Liver (tissue), 9 donors: ENCODE measurements around the gene EDNRA. TPM values are rescaled to one million over a fixed set of nuclear protein-coding genes. Genes with fewer than 3 reads are reported as not detected.
A peak's percentile ranks its signal among the peaks of the same experiment; 100 is the strongest.

Experiments
- DNase-seq: peaks from one replicate; pipeline ENCODE4 v3.0.0-alpha.2; 2017; ENCODE audit warnings: low spot score
- H3K27ac ChIP-seq, 2 donors: one replicate each; pipeline ENCODE4 v1.7.0; 2013; ENCODE audit warnings: inconsistent platforms in 2 of 2, low read length in 2 of 2, control low read depth in 1 of 2, low read depth in 1 of 2, mild to moderate bottlenecking in 1 of 2
- H3K27me3 ChIP-seq, 4 donors: one replicate each; pipeline versions ENCODE4 v1.6.1 to v1.7.0; 2013; ENCODE audit warnings: low read length in 3 of 4, inconsistent platforms in 1 of 4, mild to moderate bottlenecking in 1 of 4, moderate library complexity in 1 of 4; ENCODE audit not compliant: control insufficient read depth in 4 of 4, insufficient read depth in 4 of 4
- H3K36me3 ChIP-seq, 4 donors: one replicate each; pipeline versions ENCODE4 v1.6.1 to v1.7.0; 2013; ENCODE audit warnings: low read length in 3 of 4, mild to moderate bottlenecking in 3 of 4, low read depth in 1 of 4, moderate library complexity in 1 of 4; ENCODE audit not compliant: control insufficient read depth in 4 of 4, insufficient read depth in 3 of 4
- H3K4me1 ChIP-seq, 4 donors: one replicate each; pipeline versions ENCODE4 v1.6.1 to v1.7.0; 2013; ENCODE audit warnings: low read length in 3 of 4, mild to moderate bottlenecking in 3 of 4, moderate library complexity in 1 of 4; ENCODE audit not compliant: control insufficient read depth in 4 of 4, insufficient read depth in 4 of 4
- H3K4me3 ChIP-seq, 3 donors: one replicate each; pipeline versions ENCODE4 v1.6.1 to v1.7.0; 2013; ENCODE audit warnings: low read length in 3 of 3, control low read depth in 1 of 3, low read depth in 1 of 3, mild to moderate bottlenecking in 1 of 3
- H3K9ac ChIP-seq, 2 donors: one replicate each; pipeline ENCODE4 v1.7.0; 2013; ENCODE audit warnings: low read length in 2 of 2, mild to moderate bottlenecking in 2 of 2, moderate library complexity in 2 of 2, control low read depth in 1 of 2, low read depth in 1 of 2
- H3K9me3 ChIP-seq, 4 donors: one replicate each; pipeline versions ENCODE4 v1.6.1 to v1.7.0; 2013; ENCODE audit warnings: low read length in 3 of 4; ENCODE audit not compliant: control insufficient read depth in 4 of 4
- ATF3 ChIP-seq: IDR thresholded peaks from 2 replicates; pipeline ENCODE4 v1.6.1; 2016; ENCODE audit warnings: antibody characterized with exemption
- CTCF ChIP-seq: fragments of 150-350 bp; IDR thresholded peaks from 2 replicates; pipeline ENCODE4 v1.5.1; 2017; ENCODE audit warnings: improper control_type of control experiment, low read depth, low read length; ENCODE audit not compliant: missing input control
- FOXA1 ChIP-seq: IDR thresholded peaks from 2 replicates; pipeline ENCODE4 v1.6.1; 2016; ENCODE audit warnings: antibody characterized with exemption
- FOXA2 ChIP-seq: IDR thresholded peaks from 2 replicates; pipeline ENCODE4 v1.6.1; 2016; ENCODE audit warnings: antibody characterized with exemption
- GABPA ChIP-seq, 2 donors: IDR thresholded peaks in 1 of 2; conservative IDR thresholded peaks in 1 of 2; 2 replicates each; pipeline ENCODE4 v1.6.1; 2016; ENCODE audit warnings: antibody characterized with exemption in 2 of 2, mild to moderate bottlenecking in 1 of 2, moderate library complexity in 1 of 2
- HNF4A ChIP-seq, 2 donors: conservative IDR thresholded peaks; 2 replicates each; pipeline ENCODE4 v1.6.1; 2016; ENCODE audit warnings: antibody characterized with exemption in 2 of 2, mild to moderate bottlenecking in 2 of 2
- HNF4G ChIP-seq: IDR thresholded peaks from 2 replicates; pipeline ENCODE4 v1.6.1; 2016; ENCODE audit warnings: antibody characterized with exemption
- JUND ChIP-seq, 2 donors: IDR thresholded peaks; 2 replicates each; pipeline ENCODE4 v1.6.1; 2016; ENCODE audit warnings: antibody characterized with exemption in 2 of 2
- MAX ChIP-seq: IDR thresholded peaks from 2 replicates; pipeline ENCODE4 v1.6.1; 2016; ENCODE audit warnings: antibody characterized with exemption
- NR2F2 ChIP-seq: IDR thresholded peaks from 2 replicates; pipeline ENCODE4 v1.6.1; 2016; ENCODE audit warnings: antibody characterized with exemption
- RAD21 ChIP-seq, 2 donors: IDR thresholded peaks; 2 replicates each; pipeline ENCODE4 v1.6.1; 2016; ENCODE audit warnings: antibody characterized with exemption in 2 of 2, mild to moderate bottlenecking in 2 of 2
- REST ChIP-seq: IDR thresholded peaks from 2 replicates; pipeline ENCODE4 v1.6.1; 2016; ENCODE audit warnings: antibody characterized with exemption, mild to moderate bottlenecking
- RXRA ChIP-seq, 2 donors: IDR thresholded peaks; 2 replicates each; pipeline ENCODE4 v1.6.1; 2017 to 2018; ENCODE audit warnings: antibody characterized with exemption in 2 of 2, mild to moderate bottlenecking in 1 of 2
- SP1 ChIP-seq: IDR thresholded peaks from 2 replicates; pipeline ENCODE4 v1.6.1; 2018; ENCODE audit warnings: antibody characterized with exemption, mild to moderate bottlenecking
- TAF1 ChIP-seq: conservative IDR thresholded peaks from 2 replicates; pipeline ENCODE4 v1.6.1; 2016; ENCODE audit warnings: antibody characterized with exemption, mild to moderate bottlenecking
- YY1 ChIP-seq: IDR thresholded peaks from 2 replicates; pipeline ENCODE4 v1.6.1; 2016; ENCODE audit warnings: antibody characterized with exemption, mild to moderate bottlenecking
- ZBTB33 ChIP-seq: IDR thresholded peaks from 2 replicates; pipeline ENCODE4 v1.6.1; 2016; ENCODE audit warnings: antibody characterized with exemption
- WGBS: extraction: QIAGEN DNeasy Blood & Tissue Kit; methylation state at CpG from one replicate; pipeline ENCODE4 v1.1.7; 2013; 5-methylcytosine and 5-hydroxymethylcytosine counted together
- polyA plus RNA-seq, 2 donors: library from polyadenylated mRNA; stranded (reverse) in 1 of 2; unstranded in 1 of 2; fragments of 200-250 nt in 1 of 2; fragments of >200 nt in 1 of 2; fragmentation: Nextera tagmentation in 1 of 2; extraction: Ambion mirVana in 1 of 2; gene quantifications; one replicate each; pipeline versions ENCODE4 v1.2.1 to v1.2.3, GENCODE V29; 2013 to 2015
- total RNA-seq, 2 donors: library from RNA; depleted of rRNA; stranded (reverse); fragments of >200 nt; gene quantifications; one replicate each; pipeline ENCODE4 v1.2.3, GENCODE V29; 2014
- donor health status: healthy.
- donor health status: healthy.
- donor health status: healthy.
- donor health status: healthy.
- donor health status: healthy.

EDNRA gene
- total and polyA plus RNA-seq, 4 donors: 0.71 to 6.0 (median 1.1) TPM

GRCh38 chr4:147492306-147492705 lies 11.4 kb downstream of the EDNRA start:
- Histone ChIP-seq H3K36me3 (no peaks in the 10 kb centered on the region), H3K4me1 (no peaks in the 10 kb centered on the region), H3K27me3 (no peaks in the 10 kb centered on the region), H3K4me3 (no peak overlapping the region), H3K27ac (peak overlapping the region in 1 of 2 donors; percentile 26), H3K9ac (no peak overlapping the region), H3K9me3 (no peaks in the 10 kb centered on the region)
- no peak for TF ChIP-seq ZBTB33
- TF ChIP-seq TAF1: no peak
- no peak for TF ChIP-seq YY1
- TF ChIP-seq MAX: no peak
- no peak for TF ChIP-seq RAD21 (IDR thresholded peaks at IDR 0.05)
- TF ChIP-seq GABPA (IDR thresholded peaks at IDR 0.05 in 1 of 2, conservative IDR thresholded peaks at IDR 0.05 in 1 of 2): no peak
- no peak for TF ChIP-seq REST
- TF ChIP-seq FOXA1: no peak
- TF ChIP-seq HNF4A (conservative IDR thresholded peaks at IDR 0.05): no peak
- TF ChIP-seq HNF4G: no peak
- TF ChIP-seq RXRA (IDR thresholded peaks at IDR 0.05): no peak
- no peak for TF ChIP-seq ATF3
- no peak for TF ChIP-seq SP1
- no peak for TF ChIP-seq FOXA2
- TF ChIP-seq NR2F2: no peak
- 56% methylated on average over 2 of the region's 2 CpGs for WGBS
- DNase-seq: no peak

- Histone ChIP-seq H3K4me3 (no peak overlapping the region), H3K9me3 (no peaks in the 10 kb centered on the region), H3K9ac (no peak overlapping the region), H3K27ac (no peak overlapping the region), H3K36me3 (no peaks in the 10 kb centered on the region), H3K4me1 (no peaks in the 10 kb centered on the region), H3K27me3 (no peaks in the 10 kb centered on the region)
- 63% methylated on average over 6 of the region's 6 CpGs for WGBS
- peak; percentile 55 for TF ChIP-seq NR2F2
- TF ChIP-seq JUND (IDR thresholded peaks at IDR 0.05): no peak
- no peak for TF ChIP-seq FOXA2
- no peak for TF ChIP-seq HNF4G
- TF ChIP-seq SP1: no peak
- TF ChIP-seq REST: no peak
- TF ChIP-seq CTCF: no peak
- no peak for DNase-seq
Measured at GRCh38 chr4:147492761-147493160, 11.9 kb downstream of the EDNRA start.
